Lung (tissue), 12 donors: ENCODE results near the gene DEPDC7. TPM values are rescaled to one million over a fixed set of nuclear protein-coding genes. Genes with fewer than 3 reads are reported as not detected.
A peak's percentile ranks its signal among the peaks of the same experiment; 100 is the strongest.

Source experiments
- ATAC-seq: fragments of 200-7000 bp; cut with Tn5 transposase; one replicate; pipeline ENCODE4 v1.9.1; 2020; ENCODE audit warnings: moderate number of reproducible peaks; ENCODE audit not compliant: insufficient read depth, low FRiP score
- DNase-seq, 3 donors: peaks; one replicate each; pipeline ENCODE4 v3.0.0-alpha.2; 2013 to 2017
- H3K27ac ChIP-seq, 2 donors: one replicate each; pipeline ENCODE4 v1.5.1; 2013; ENCODE audit warnings: mild to moderate bottlenecking in 2 of 2, moderate library complexity in 2 of 2, control low read depth in 1 of 2, inconsistent platforms in 1 of 2, low read depth in 1 of 2, low read length in 1 of 2
- H3K27me3 ChIP-seq, 3 donors: one replicate each; pipeline ENCODE4 v1.5.1; 2013; ENCODE audit warnings: low read length in 2 of 3; ENCODE audit not compliant: control insufficient read depth in 3 of 3, insufficient read depth in 3 of 3
- H3K36me3 ChIP-seq, 4 donors: one replicate each; pipeline ENCODE4 v1.5.1; 2013; ENCODE audit warnings: low read length in 4 of 4, mild to moderate bottlenecking in 1 of 4, moderate library complexity in 1 of 4; ENCODE audit not compliant: control insufficient read depth in 4 of 4, insufficient read depth in 4 of 4
- H3K4me1 ChIP-seq, 5 donors: one replicate each; pipeline ENCODE4 v1.5.1; 2013; ENCODE audit warnings: low read length in 5 of 5, mild to moderate bottlenecking in 2 of 5, moderate library complexity in 1 of 5; ENCODE audit not compliant: control insufficient read depth in 5 of 5, insufficient read depth in 5 of 5
- H3K4me3 ChIP-seq: one replicate; pipeline ENCODE4 v1.5.1; 2013; ENCODE audit warnings: mild to moderate bottlenecking, control low read depth, moderate library complexity
- H3K9ac ChIP-seq, 2 donors: one replicate each; pipeline ENCODE4 v1.5.1; 2013; ENCODE audit warnings: low read length in 2 of 2, control low read depth in 1 of 2; ENCODE audit not compliant: insufficient read depth in 1 of 2
- H3K9me3 ChIP-seq, 4 donors: one replicate each; pipeline ENCODE4 v1.5.1; 2013; ENCODE audit warnings: low read length in 3 of 4, mild to moderate bottlenecking in 1 of 4, moderate library complexity in 1 of 4; ENCODE audit not compliant: control insufficient read depth in 4 of 4, insufficient read depth in 3 of 4
- WGBS, 2 donors: extraction: QIAGEN DNeasy Blood & Tissue Kit; methylation state at CpG; one replicate each; pipeline ENCODE4 v1.1.7; 2013; 5-methylcytosine and 5-hydroxymethylcytosine counted together
- polyA plus RNA-seq, 2 donors: library from polyadenylated mRNA; stranded (reverse); fragments of 200-250 nt; gene quantifications; one replicate each; pipeline ENCODE4 v1.2.1, GENCODE V29; 2013
- total RNA-seq, 2 donors: library from RNA; depleted of rRNA in 1 of 2; stranded (reverse); fragments of >200 nt in 1 of 2; gene quantifications; one replicate each; pipeline ENCODE4 v1.2.1, GENCODE V29; 2014 to 2021
- TF ChIP-seq, protein P1 (sequence below): IDR thresholded peaks from 2 replicates; pipeline ENCODE4 v1.5.1; 2012; ENCODE audit warnings: mild to moderate bottlenecking; ENCODE audit errors: control extremely low read depth, extremely low read depth
- donor health status: control.
- donor health status: control.
- donor health status: Bipolar disorder and iron deficiency.
- donor health status: healthy.
- donor health status: DM: yes; HTN: yes; CAD: no.

Gene DEPDC7
- total and polyA plus RNA-seq, 4 donors, result 0.45 to 6.1 (median 0.91) TPM

DNA sequence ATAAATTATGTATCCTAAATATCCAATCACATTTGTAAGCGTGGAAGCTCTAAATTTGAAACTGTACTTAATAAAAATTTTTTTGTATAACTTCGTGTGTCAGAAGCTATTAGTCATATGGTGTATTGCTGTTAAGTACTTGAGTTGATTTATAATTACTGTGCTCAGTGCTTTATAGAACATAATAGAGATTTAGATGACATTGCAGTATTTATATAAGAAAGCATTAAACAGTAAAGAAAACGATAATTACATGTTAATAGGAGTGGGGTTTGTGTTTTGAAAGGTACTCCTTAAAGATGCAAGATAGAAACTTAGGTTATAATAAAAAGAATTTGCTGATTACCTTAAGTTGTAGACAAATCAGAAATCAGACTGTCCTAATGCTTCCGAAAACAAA, 17.8 kb downstream of the DEPDC7 start:
- Histone ChIP-seq H3K36me3 (no peaks in the 10 kb centered on the region), H3K27ac (no peak overlapping the region), H3K27me3 (no peaks in the 10 kb centered on the region), H3K9ac (no peak overlapping the region), H3K4me1 (peaks cover 0 to 4% (median 0%) of the 10 kb centered on the region in 5 donors), H3K9me3 (no peaks in the 10 kb centered on the region), H3K4me3 (no peak overlapping the region)
- WGBS, 2 donors, result 66 to 67% methylated on average over 4 of the region's 4 CpGs
- no peak for ATAC-seq
- DNase-seq, result no peak
- TF ChIP-seq, protein P1, sequence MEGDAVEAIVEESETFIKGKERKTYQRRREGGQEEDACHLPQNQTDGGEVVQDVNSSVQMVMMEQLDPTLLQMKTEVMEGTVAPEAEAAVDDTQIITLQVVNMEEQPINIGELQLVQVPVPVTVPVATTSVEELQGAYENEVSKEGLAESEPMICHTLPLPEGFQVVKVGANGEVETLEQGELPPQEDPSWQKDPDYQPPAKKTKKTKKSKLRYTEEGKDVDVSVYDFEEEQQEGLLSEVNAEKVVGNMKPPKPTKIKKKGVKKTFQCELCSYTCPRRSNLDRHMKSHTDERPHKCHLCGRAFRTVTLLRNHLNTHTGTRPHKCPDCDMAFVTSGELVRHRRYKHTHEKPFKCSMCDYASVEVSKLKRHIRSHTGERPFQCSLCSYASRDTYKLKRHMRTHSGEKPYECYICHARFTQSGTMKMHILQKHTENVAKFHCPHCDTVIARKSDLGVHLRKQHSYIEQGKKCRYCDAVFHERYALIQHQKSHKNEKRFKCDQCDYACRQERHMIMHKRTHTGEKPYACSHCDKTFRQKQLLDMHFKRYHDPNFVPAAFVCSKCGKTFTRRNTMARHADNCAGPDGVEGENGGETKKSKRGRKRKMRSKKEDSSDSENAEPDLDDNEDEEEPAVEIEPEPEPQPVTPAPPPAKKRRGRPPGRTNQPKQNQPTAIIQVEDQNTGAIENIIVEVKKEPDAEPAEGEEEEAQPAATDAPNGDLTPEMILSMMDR, result no peak

DNA sequence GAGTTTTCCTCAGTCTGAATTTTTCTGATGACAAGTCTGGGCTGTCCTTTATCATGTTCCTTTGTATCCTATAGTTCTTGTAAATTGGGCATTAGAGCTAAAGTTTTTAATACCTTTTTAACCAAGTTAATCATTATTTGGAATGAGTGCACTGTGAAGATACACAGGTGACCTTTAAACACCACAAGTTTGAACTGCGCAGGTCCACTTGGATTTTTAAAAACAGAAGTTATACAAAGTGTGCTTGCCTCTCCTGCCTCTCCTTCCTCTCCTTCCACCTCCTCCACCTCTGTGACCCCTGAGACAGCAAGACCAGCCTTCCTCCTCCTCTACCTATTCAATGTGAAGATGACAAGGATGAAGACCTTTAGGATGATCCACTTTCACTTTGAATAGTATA, 19.3 kb downstream of the DEPDC7 start:
- WGBS, 2 donors, result 83 to 97% methylated on average over 1 of the region's 1 CpG
- Histone ChIP-seq H3K4me1 (peaks cover 0 to 4% (median 0%) of the 10 kb centered on the region in 5 donors), H3K27me3 (no peaks in the 10 kb centered on the region), H3K4me3 (no peak overlapping the region), H3K27ac (no peak overlapping the region), H3K36me3 (no peaks in the 10 kb centered on the region), H3K9me3 (no peaks in the 10 kb centered on the region), H3K9ac (no peak overlapping the region)
- ATAC-seq (no peak), DNase-seq (no peak)
- TF ChIP-seq, protein P1, result no peak

DNA sequence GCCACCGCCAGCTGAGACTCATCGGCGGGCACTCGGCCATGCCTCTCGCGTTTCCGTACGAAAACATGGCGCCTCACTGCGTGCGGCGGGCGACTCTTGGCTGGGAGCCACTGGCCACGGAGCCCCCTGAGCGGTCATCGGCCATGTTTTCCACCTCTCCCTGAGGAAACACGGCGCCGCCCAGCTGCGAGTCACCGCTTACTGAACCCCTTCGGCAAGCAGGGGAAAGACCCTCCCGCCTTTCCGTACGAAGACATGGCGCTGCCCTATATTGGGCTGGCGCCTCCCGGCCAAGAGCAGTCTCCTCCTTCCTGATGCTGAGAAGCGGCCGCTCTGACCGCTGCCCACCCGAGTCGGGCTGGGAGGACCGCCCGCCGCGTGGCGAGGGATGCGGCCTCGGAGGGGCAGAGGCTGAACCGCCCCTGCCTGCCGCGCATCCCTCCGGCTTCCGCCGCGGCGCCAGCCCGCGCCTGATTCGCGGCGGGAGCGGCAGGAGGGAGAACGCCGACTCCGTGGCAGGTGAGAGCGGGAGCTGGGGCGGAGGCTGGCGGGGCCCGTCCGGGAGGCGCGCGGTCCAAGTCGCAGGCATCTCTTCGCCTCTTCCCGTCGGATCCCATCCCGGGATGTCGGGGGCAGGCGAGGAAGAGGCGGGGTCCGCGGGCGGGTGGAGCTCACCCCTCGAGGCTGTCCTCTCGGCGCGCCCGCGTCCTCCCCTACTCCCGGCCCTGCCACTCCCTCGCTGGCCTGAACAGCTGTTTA, 23.8 kb downstream of the DEPDC7 start, which contains the start of gene TCP11L1:
TCP11L1 (plus strand) TSS at position 299 of the 759 bp plus-strand sequence. CDS start 4,202 bp downstream, outside the sequence.
- TF ChIP-seq, protein P1, result no peak
- H3K9me3 ChIP-seq, result no peaks in the 10 kb centered on the region
- peaks cover 0 to 13% (median 7%) of the 10 kb centered on the region in 5 donors for H3K4me1 ChIP-seq
- no peaks in the 10 kb centered on the region for H3K27me3 ChIP-seq
- H3K9ac ChIP-seq, result peak within 1 kb of the TSS; percentile 48 to 85
- H3K27ac ChIP-seq, result peak within 1 kb of the TSS; percentile 94 to 100
- peak; percentile 91 for ATAC-seq
- DNase-seq, result peak; percentile 98
- whole genome bisulfite sequencing, 2 donors, result 0% methylated on average over 82 to 84 of the region's 84 CpGs
- H3K36me3 ChIP-seq, result peaks cover 3 to 6% (median 4%) of the 10 kb centered on the region in 4 donors
- H3K4me3 ChIP-seq, result peak within 1 kb of the TSS; percentile 84
